GM15510 (cell line): Measurements from ENCODE around the gene MCM3AP.

ENCODE experiments used
- POLR2A ChIP-seq: IDR thresholded peaks from 3 replicates; pipeline ENCODE4 v1.6.1; 2011; ENCODE audit warnings: borderline replicate concordance; ENCODE audit not compliant: insufficient read length; ENCODE audit errors: extremely low read depth

The MCM3AP gene

GRCh38 chr21:46211786-46212720 is 73.4 kb downstream of the MCM3AP start:
- TF ChIP-seq POLR2A: no peak

- no peak for TF ChIP-seq POLR2A
These were observed 74.0 kb downstream of the MCM3AP start for GRCh38 chr21:46211376-46211775.

DNA sequence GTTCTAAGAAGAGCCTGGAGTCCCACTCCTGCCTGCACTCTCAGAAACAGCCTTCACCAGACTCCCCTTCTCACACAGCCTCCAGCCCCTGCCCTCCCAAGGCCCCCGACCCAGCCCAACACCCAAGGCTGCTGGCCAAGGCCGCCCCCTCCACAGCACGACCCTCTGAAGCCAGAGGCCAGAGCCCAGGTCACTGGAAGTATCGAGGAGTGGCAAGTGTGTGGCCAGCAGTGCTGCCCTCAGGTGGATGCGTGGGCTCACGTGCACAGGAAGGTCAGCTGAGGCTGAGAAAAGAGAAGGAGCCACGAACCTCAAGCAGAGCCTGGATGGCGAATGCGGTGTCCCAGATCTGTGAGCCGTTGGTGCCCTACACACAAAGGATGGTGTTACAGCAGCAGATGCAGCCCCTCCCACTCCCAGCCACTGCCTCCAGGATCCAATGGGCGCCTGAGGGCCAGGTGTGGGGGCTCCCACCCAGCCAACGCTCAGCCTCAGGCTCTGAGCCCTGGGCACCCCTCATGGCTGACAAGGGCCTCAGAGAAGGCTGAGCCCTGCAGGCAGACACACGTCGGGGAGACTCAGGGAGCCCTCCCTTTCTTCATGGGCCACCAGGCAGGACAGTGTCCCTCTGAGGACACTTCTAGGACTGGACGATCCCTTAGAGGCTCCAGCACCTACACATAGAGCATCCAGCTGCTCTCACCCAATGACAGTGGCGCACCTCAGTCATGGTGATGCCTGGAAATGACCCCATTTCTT is 74.9 kb downstream of the MCM3AP start:
- TF ChIP-seq POLR2A: no peak

DNA sequence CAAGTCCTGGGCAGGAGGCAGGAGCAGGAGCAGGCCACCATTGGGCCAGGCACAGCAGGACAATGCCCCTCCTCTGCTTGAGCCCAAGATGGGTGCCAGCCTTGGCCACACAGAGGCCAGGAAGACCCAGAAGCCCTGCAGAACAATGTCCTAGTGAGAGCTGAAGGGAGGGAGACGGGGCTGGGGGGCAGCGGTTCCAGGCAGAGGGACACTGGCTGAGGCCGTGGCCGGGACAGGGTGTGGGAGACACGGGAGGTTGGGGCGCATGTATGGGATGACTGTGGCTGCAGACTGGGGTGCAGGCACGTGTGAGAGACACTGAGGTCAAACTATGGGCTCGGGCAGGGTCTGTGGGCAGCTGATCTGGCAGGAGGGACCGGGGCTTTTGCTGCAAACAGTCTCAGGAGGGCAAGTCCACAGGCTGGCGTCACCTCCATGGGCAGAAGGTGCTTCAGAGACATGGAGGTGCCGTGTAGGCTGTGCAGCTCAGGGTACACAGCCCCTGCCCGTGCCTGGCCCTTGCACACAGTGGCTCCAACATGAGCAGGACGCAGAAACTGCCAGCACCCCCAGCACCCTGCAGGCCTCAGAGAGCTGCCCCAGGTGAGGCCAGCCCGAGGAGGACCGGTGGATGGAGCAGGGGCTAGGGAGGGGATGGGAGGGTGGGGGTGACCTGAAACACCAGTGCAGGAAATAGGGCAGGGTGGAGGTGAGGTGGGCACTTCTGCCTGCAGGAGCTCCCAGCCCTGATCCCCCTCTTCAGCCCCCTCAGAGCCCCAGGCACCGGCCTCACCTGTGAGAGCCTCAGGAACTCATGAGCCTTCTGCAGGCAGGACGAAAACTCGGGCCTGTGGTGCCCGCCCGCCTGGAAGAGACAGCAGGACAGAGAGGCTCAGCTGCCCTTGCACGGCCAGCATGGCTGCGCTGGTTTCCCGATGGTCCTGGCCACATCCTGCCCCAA is 76.4 kb downstream of the MCM3AP start:
- no peak for TF ChIP-seq POLR2A

GRCh38 chr21:46207920-46208591 is 77.4 kb downstream of the MCM3AP start:
- TF ChIP-seq POLR2A: no peak

DNA sequence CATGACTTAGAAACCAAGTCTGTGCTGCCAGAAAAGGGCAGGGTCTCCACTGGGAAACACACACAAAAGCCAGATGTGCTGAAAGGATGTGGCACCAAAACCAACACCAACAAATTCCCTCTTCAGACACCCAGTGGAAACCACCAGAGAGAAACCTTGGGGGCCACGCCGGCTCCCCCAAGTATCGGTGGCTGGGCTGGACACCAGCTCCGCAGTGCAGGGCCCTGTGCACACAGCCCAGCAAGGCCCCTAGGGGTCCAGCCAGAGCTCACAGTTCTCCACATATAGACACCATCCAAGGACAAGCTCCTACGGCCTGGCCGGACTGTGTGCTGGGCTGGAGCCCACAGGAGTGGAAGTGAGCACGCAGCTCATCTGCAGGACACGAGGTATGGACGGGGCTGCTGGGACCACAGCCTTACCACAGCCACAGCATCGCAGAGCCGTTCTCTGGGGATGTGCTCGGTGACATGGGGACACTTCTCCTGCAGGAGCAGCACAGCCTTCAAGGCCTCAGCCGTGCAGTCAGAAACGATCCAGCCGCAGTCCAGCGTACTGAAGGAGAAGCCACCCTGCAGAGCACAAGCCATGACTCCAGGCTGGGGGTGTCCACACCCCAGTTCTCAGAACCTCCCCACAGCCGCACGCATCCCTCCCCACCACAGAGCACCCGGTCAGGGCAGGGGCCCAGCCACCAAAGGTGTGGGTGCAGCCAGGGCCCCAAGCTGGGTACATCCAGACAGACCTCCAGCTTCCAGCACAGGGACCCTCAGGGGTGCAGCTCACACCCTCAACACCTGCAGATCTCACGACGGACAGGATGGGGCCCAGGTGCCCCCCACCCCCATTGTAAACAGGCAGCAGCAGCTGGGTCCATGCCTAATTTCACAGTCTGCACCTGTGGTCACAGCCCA is 78.1 kb downstream of the MCM3AP start:
- no peak for TF ChIP-seq POLR2A

DNA sequence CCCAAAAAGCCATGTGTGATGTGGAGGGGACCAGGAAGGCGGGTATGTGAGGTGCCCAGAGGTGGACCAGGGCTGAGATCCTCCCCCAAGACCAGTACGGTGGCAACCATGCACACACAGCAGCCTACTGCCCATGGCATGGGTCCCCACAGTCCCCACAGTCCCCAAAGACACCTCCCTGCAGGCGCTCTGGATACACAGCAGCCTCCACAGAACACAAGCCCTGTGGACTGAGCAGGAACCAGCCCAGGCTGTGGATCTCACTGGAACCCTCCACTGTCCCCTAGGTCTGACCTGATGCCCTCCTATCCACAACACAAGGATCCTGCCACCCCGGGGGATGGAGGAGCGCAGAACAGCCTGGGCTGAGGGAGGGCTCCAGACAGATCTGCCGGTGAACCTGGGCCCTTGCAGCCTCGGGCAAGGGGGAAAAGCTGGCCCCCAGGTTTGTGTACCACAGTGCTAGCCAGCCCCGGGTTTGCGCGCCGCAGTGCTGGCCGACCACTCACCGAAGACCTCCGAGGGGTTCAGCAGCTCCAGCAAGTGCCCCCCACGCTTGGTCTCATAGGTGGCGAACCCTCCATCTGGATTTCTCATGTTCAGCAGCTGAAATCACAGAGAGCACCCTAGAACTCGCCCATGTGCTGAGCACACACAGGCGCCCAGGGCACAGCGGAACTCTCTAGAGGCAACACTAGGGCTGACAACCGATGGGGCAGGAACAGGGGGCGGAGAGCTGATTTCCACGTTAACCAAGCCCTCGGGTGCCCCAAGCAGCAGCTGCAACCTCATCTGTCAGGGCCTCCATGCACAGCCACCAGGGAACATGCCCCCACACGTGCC is 79.0 kb downstream of the MCM3AP start:
- TF ChIP-seq POLR2A: no peak

- no peak for TF ChIP-seq POLR2A
These were observed 79.6 kb downstream of the MCM3AP start for GRCh38 chr21:46205766-46206162.

GRCh38 chr21:46205166-46205565 is 80.2 kb downstream of the MCM3AP start:
- TF ChIP-seq POLR2A: no peak

- TF ChIP-seq POLR2A: no peak
These were observed 82.2 kb downstream of the MCM3AP start for GRCh38 chr21:46203203-46203600.

DNA sequence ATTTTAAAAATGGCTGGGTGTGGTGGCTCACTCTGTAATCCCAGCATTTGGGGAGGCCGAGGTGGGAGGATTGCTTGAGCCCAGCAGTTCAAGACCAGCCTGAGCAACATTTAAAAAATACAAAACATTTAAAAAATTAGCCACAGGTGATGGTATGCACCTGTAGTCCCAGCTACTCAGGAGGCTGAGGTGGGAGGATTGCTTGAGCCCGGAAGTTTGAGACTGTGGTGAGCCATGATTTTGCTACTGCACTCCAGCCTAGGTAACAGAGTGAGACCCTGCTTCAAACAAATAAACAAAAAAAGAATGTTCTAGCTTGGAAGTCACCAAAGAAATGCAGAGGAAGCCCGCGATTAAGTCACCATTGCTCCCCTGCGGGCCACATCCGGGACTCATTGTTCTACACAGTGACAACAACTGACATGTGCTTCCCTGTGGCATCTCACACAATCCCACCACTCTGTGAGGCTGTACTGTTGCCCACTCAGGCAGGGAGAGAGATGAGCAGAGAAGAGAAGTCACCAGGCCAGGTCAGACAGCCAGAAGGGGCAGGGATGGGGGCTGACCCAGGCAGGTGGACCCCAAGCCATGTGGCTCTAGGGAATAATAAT is 82.7 kb downstream of the MCM3AP start:
- no peak for TF ChIP-seq POLR2A
